ENCODE data around the gene ATXN7L1.

DNA sequence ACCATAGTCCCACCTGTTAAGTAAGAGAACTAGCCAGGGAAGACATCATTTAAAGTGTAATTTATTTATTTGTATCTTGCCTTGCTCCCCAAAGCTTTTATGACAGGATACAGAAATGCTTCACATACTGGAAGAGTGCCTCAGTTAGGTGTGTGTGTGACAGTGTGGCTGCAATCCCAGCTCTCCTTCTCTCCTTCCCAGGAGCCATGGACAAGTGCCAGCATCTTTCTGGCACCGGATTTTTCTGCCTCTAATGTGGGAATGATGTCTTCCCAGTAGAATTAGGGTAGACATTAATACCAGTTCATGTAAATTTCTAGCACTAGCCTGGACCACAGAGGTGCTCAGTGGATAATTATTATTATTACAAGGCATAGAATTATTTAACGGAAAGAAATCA, 30.3 kb upstream of the ATXN7L1 start:
- TF ChIP-seq, protein P1, sequence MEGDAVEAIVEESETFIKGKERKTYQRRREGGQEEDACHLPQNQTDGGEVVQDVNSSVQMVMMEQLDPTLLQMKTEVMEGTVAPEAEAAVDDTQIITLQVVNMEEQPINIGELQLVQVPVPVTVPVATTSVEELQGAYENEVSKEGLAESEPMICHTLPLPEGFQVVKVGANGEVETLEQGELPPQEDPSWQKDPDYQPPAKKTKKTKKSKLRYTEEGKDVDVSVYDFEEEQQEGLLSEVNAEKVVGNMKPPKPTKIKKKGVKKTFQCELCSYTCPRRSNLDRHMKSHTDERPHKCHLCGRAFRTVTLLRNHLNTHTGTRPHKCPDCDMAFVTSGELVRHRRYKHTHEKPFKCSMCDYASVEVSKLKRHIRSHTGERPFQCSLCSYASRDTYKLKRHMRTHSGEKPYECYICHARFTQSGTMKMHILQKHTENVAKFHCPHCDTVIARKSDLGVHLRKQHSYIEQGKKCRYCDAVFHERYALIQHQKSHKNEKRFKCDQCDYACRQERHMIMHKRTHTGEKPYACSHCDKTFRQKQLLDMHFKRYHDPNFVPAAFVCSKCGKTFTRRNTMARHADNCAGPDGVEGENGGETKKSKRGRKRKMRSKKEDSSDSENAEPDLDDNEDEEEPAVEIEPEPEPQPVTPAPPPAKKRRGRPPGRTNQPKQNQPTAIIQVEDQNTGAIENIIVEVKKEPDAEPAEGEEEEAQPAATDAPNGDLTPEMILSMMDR (IDR thresholded peaks at IDR 0.05): no peak
- no peak for TF ChIP-seq POLR2A (IDR thresholded peaks at IDR 0.05)
